GM21360 (cell line): Measurements from ENCODE around the gene SYT3.

Experiments used
- ATAC-seq: cut with Tn5 transposase; IDR thresholded peaks from one replicate; pipeline ENCODE4 v1.9.1; 2021; ENCODE audit warnings: mild to moderate bottlenecking, moderate library complexity; ENCODE audit not compliant: unreplicated experiment

The SYT3 gene, protein sequence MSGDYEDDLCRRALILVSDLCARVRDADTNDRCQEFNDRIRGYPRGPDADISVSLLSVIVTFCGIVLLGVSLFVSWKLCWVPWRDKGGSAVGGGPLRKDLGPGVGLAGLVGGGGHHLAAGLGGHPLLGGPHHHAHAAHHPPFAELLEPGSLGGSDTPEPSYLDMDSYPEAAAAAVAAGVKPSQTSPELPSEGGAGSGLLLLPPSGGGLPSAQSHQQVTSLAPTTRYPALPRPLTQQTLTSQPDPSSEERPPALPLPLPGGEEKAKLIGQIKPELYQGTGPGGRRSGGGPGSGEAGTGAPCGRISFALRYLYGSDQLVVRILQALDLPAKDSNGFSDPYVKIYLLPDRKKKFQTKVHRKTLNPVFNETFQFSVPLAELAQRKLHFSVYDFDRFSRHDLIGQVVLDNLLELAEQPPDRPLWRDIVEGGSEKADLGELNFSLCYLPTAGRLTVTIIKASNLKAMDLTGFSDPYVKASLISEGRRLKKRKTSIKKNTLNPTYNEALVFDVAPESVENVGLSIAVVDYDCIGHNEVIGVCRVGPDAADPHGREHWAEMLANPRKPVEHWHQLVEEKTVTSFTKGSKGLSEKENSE

DNA sequence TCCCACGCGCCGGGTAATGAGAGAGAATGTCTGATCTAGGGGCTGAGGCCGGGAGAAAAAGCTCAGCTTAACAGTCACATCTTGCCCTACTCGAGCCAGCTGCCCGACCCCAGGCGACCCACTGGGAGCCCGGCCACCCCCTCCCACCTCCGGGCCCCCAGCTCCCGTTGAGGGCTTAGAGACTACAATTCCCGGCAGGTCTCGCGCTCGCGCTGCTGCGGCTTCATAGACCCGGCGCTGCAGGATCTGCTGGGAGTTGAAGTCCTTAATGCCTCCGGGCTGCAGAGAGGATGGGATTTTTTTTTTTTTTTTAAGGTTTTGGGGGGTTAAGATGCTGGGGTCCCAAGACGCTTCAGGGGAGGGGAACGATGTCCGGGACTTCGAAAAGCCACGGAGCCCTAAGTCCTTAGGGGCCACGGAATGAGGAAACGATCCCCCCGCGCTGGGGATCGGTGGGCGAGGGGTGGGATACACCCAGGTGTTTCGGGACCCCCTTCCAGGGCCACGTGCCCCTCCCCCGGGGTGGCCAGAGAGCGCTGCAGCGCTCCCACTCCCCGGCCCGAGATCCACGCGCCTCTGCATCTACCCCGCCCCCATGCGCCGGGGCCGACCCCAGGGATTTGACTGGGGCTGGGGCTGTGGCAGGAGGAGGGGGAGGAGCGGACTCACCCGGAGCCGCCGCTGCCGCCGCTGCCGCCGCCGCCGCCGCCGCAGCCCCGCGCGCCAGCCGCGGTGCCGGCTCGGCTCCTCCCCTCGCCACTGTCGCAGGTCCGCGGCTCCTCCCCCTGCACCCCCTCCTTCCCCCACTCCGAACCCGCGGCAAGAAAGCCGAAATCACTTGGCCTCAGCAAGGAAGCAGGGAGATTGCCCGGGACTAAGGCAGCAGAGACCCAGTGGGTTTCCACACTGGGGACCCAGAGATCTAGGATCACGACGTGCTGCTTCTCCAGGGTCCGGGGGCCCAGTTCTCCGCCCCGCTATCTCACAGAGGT lies at the start of gene SYT3:
Gene SYT3 (minus strand): TSS at position 761 of the 992 bp plus-strand sequence. CDS start 2,470 bp downstream, outside the sequence.
- ATAC-seq = no peak

DNA sequence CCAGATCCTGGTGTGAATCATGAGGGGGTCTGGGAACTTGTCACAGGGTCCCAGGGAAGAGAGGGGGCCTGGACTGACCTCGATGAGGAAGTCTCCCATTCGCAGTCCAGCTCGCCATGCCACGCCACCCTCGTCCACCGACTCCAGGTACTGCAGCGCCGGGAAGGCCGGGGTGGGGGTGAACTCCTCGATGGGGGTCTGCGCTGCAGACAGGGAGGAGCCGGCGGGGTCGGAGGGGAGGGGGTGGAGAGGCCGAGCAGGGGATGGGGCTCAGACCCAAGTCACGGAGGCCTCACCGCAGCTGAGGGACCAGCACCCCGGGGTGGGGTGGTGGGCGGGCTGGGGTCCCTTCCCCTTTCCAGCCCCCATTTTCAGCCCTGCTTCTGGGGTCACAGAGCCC lies 49.1 kb upstream of the SYT3 start:
- no peak for ATAC-seq

DNA sequence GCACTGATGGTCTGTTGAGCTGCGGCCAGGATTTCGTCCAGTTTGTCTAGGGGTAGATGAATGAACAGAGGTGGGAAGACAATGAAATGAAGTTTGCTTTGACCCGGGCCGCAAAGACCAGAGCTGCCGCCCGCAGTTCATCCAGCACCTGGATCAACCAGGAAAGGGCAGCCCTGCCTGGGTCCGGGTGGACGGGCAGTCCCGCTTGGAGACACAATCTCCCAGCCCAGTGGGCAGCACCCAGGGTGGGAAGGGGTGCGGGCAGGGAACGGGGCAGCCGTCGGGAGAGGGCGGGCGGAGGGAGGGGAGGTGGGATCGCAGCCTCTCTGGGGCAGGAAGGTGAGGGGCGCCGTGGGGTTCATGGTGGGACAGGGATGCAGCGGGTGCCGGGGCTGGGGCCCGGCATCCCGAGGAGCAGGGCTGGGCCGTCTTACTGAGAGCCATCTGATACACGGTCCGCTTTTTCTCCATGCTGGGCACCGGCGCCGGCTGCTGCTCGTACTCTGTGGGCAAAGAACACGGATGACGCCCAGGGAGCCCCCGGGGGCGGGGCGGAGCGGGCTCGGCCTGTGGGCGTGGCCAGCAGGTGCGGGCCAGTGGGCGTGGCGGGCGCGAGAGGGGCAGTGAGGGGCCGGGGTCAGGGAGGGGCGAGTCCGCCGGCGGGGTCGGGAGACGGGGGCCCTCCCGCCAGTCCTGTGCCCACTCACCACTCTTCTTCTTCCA lies 46.8 kb upstream of the SYT3 start:
- ATAC-seq = no peak

DNA sequence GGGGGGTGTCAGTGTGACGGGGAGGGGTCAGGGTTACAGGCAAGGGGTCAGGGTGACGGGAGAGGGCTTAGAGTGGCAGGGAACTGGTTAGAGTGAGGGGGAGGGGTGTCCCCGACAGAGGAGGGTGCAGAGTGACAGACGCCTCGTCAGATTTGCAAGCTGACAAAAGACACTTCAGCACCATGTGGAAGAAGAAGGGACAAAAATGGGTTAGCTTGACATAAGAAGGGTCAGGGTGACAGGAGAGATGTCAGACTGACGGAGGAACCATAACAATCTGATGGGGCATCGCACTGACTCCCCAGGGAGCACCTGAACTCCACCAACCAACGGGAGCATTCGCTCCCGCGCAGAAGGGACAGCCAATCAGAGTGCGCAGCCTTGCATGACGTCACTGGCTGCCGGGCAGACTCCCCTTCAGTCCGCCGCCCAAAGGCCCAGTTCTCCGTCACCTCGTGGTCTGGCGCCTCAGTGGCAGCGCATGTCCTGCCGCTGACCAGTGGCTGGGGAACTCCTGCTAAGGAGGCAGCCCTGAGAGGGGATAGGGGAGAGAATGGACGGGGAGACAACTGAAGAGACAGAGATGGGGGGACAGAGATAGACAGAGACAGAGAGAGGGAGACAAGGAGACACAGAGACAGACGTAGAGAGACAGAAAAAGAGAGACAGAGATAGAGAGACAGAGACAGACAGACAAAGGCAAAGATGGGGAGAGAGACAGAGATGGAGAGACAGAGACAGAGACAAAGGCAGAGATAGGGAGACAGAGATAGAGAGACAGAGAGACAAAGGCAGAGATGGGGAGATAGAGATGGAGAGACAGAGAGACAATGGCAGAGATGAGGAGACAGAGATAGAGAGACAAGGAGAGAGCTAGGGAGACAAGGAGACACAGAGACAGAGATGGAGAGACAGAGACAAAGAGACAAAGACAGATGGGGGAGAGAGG lies 39.8 kb upstream of the SYT3 start:
- peak; percentile 81 for ATAC-seq

DNA sequence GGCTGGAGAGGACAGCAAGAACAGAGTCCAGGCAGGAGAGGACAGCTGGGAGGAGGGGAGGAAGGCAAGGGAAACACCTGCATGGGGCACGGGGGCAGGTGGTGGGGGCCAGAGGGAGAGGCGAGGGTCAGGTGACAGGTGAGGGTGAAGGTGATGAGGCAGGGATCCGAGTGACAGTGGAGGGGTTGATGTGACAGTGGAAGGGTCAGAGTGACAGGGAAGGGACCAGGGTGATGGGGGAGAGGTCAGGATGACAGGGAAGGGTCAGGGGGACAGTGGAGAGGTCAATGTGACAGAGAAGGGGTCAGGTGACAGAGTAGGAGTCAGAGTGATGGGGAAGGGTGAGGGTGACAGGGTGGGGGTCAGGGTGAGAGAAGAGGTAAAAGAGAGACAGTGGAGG lies 38.6 kb upstream of the SYT3 start:
- no peak for ATAC-seq

DNA sequence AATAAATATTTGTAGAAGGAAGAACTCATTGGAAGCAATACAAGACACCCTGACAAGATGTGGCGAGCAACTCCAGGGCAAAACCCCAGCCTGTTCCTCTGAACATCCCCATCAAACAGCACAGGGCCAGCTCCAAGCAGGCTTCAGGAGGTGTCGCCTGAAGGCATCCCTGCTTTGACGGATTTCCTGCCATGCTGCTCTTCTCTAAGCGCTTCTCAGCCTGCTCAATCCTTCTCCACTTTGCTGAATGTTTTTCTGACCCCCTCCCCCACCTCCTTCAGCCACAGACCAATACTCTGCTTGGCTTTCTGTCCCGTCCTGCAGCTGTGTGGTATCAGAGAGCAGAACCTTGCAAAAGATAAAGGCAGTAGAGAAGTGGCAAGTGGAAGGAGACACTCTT lies 38.0 kb upstream of the SYT3 start:
- no peak for ATAC-seq

DNA sequence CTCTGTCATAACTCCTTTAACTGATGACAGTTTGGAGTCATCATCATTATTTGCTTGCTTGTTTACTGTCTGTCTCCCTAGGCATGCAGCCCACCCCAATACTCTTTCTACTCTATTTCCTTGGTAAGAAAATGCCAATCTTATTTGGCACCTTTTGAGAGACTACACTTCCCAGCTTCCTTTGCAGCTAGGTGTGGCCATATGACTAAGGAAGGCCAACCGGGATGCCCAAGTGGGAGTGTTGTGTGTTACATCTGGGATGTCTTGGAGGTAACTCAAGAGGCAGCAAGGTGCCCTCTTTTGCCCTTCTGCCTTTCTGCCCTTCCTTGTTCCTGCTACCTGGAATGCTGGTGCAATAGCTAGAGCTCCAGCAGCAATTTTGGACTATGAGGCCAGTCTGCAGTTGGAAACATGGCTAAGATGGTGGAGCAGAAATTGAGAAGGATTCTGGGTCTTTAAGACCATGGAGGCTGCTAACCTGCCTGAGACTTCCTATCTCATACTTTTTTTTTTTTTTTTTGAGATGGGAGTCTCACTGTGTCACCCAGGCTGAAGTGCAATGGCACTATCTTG lies 37.0 kb upstream of the SYT3 start:
- ATAC-seq = no peak

DNA sequence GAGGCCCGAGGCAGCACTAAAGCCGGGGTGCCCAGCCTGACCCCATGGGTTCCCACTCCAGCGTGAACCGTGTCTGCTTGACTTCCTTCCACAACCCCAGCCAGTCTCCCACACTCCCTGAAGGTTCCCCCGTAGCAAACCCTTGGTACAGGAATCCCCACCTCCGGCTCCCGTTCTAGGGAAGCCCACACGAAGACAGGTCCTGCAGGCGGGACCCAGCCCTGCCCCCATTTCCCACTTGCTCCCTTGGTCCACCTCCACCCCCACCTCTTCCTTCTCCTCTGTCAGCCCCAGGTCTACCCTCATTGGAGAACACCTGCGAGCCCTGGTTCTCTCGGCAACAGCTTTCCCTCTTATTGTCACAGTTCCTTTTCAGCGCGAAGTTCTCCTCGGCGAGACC lies 33.4 kb upstream of the SYT3 start:
- ATAC-seq = no peak

DNA sequence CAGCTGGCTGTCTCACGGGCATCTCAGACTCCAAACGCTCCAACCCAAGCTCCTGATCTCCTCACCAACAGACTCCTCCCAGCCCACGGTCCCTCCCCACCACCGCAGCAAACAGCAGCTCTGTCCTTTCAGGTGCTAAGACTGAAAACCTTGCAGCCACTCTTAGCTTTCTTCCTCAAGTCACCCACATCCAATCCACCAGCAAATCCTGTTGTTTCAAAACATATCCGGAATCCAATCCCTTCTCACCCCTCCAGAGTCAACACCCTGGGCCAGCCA lies 30.4 kb upstream of the SYT3 start:
- no peak for ATAC-seq

DNA sequence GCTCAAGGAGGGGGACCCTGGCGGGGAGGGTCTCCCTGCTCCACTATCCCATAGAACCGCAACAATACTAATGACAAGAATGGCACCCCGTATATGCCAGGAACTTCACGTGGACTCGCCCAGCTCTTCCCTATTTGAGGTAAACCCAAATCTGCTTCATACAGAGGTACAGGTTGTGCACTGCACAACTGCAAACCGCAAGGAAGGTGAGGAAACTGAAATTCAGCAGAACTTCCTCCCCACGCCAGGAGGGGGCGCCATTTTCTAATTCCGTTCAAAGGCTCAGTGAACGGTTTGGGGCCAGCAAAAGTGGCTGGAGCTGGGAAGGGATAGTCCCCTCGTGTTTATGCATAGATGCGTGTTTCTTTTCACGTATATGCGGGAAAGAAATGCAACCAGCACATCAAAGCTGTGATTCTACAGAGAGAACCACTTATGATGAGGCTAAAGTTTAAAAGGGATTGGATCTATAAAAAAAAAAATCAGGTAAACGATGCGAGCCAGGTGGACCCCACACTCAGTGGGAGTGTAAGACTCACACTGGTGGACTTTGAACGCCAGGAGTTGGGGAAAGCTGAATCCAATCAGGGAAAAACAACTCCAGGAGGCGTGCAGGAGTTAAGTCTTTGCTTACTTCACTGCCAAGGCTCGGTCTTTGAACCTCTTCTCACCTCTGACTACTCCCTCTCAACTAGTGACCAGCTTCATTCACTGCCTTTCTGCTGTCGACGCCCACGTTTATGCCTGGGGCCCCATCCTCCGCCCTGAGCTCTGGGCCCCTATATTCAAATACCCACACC lies 29.8 kb upstream of the SYT3 start:
- no peak for ATAC-seq

DNA sequence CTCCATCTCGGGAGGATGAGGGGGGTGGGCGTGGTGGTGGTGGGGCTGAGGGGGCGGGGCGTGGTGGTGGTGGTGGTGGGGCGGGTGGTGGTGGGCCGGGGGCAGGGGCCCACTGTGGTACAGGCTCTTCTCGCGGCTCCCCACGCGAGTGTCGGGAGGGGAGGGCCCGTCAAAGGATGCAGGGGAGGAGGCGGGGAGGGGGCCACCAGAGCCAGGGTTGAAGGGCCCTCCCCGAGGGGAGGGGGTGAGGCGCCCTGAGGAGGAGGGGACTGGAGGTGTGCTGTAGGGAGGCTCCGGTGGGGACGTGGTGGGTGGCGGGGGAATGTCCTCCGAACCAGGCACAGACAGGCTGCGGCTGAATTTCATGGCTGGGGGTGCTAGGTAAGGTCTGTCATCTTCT lies 29.2 kb upstream of the SYT3 start:
- no peak for ATAC-seq

DNA sequence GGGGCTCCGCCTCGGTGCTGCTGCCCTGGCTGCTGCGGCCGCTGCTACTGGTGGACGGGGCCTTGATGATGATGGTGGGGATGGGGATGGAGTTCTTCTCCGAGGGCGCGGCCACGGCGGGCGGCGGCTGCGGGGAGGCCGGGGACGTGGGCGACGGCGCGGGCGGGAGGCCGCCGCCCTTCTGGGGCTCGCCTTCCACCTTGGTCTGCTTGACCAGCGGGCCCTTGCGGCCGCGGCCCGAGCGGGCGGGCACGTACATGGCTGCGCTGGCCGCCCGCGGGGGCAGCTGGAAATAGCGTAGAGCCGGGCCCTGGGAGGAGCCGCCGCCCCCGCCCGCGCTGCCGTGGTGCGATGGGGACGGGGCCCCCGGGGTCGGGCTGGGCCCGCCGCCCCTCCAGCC lies 28.7 kb upstream of the SYT3 start:
- ATAC-seq = no peak

DNA sequence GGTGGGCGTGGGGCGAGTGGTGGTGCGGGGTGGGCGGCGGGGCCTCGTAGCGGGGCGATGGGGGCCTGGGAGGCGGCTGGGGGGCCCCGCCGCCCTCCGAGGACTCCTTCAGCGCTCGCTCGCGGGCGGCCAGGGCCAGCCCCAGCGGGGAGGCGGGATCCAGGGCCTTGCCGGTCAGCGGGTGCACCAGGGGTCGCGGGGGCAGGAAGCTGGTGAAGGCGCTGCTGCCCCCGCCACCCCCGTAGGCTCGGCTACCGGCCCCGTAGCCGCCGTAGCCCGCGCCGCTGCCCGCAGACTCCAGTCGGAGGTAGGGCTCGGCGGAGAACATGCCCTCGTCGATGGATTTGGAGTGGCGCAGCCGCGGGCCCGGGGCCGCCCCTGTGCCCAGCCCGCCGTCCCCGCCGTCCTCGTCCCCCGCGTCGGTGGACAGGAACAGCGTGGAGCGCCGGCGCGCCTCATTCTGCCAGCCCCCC lies 28.1 kb upstream of the SYT3 start:
- no peak for ATAC-seq

DNA sequence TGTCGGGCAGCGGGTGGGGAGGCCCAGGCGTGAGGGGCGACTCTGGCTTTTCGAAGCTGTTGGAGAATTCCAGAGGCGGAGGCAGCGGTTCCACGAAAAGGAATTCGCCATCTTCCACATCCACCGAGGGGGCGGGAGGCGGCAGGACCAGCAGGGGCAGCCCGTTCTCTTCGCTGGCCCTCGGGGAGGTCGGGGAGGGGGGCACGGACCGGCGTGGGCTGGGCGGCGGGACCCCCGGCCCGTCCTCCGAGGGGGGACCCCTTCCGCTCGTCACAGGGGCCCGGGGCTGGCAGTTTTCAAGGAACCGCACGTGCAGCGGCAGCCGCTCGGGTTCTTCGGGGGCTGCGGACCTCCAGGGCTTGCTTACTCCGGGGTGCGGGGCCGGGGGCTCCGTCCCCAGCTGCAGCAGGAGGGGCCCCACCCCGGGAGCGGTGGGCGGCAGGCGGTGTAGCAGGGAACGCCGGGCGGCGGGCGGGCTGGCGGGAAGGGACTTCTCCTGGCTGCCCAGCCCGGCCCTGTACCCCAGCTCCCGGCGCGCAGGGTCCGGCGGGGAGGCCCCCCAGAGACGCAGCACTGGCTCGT lies 27.6 kb upstream of the SYT3 start:
- ATAC-seq = no peak

DNA sequence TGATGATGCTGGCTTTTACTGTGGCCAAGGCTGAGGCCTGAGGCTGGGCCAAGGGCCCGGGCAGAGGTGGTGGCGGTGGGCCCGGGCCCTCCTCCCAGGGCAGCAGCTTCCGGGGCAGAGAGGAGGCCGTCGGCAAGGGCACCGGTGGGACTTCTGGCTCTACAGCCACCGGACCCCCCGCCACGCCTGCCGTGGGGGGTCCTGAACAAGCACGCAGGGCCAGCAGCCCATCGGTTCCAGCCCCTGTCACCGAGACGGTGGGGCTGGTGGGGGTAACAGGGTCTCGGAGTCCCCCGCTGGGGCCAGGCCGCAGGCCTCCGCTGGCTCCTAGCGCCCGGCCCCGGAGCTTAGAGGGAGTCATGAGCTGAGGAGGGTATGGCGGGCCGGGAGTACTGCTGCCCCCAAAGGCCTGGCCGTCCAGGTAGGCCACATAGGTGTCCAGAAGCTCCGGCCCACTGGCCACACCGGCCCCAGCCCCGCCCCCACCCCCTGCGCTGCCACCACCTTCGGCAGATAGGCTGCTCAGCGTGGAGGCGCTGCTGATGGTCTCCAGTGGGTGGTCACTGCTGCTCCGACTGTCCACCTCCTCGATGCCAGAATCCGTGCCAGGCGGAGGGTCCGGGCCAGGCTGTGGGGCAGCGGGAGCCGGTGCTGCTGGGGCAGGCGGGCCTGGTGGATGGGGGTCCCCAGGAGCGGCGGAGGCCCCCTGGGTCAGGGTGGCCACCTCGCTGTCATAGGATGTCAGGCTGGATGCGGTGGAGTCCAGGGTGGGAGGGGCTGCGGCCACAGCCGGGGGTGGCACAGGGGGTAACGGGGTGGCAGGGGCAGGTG lies 26.9 kb upstream of the SYT3 start:
- no peak for ATAC-seq

DNA sequence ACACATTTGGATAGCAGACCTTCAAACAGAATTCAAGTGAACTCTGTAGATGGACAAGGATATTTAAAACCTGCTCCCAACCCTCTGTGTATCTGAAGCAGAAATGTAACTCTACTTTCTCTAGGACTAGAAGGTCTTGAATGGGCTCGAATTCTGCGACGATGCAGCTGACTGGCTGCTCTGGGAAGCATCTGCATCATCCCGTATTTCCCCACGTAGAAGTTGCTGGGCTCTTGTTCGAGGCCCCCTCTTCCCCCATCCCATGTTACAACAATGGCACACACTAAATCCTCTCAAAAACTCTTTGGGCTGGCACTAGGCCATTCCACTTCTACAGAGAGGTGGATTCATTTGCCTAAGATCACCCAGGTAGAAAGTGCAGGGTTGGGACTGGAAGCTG lies 24.5 kb upstream of the SYT3 start:
- no peak for ATAC-seq

DNA sequence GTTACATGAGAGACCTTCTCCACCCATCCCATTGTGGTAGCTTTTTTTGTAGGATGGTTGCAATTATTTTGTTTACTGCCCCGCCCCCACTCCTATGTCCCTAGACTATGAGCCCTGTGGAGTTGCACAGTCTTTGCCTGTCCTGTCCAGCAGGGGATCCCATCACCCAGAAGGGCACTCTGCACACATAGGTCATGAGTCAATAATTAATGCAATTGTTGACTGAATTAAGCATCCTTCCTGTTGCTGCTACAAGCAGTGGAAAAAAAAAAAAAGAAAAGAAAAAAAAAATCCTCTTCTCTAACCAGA lies 23.8 kb upstream of the SYT3 start:
- no peak for ATAC-seq
